ENCODE data around the gene NCBP3.

NCBP3 gene

GRCh38 chr17:3892095-3892998, 46.3 kb upstream of the NCBP3 start (continued):
- TF ChIP-seq ZBTB17 (tag by site-specific recombination; IDR thresholded peaks at IDR 0.05) (0 out of 2 replicates have a peak, but pooled peaks have one; percentile 29), ZNF114 (tag by site-specific recombination; IDR thresholded peaks at IDR 0.05) (no peak), ZNF140 (tag by site-specific recombination; IDR thresholded peaks at IDR 0.05) (no peak), ZXDB (tag by site-specific recombination; IDR thresholded peaks at IDR 0.05) (peak; percentile 63), ZNF133 (tag by site-specific recombination; IDR thresholded peaks at IDR 0.05) (no peak), ZSCAN5A (tag by site-specific recombination; IDR thresholded peaks at IDR 0.05) (peak; percentile 78; the same call in 1 of the 2 replicates), ZNF639 (tag by site-specific recombination; IDR thresholded peaks at IDR 0.05) (peak; percentile 66; the same call in 1 of the 2 replicates), ZNF529 (tag by site-specific recombination; IDR thresholded peaks at IDR 0.05; ENCODE audit: insufficient replicate concordance) (no peak), ZNF514 (tag by site-specific recombination; IDR thresholded peaks at IDR 0.05) (no peak), ZNF596 (tag by site-specific recombination; IDR thresholded peaks at IDR 0.05) (no peak; the same call in 1 of the 2 replicates), ZNF747 (tag by site-specific recombination; IDR thresholded peaks at IDR 0.05) (no peak), ZNF211 (tag by site-specific recombination; IDR thresholded peaks at IDR 0.05; ENCODE audit: low read depth) (no peak), WT1 (tag by site-specific recombination; IDR thresholded peaks at IDR 0.05) (peak; percentile 81), ZBTB1 (tag by site-specific recombination; IDR thresholded peaks at IDR 0.05) (no peak), ZNF521 (tag by site-specific recombination; IDR thresholded peaks at IDR 0.05) (no peak), ZNF16 (tag by site-specific recombination; IDR thresholded peaks at IDR 0.05; ENCODE audit: low read depth) (no peak), ZNF138 (tag by site-specific recombination; IDR thresholded peaks at IDR 0.05; ENCODE audit: borderline replicate concordance) (no peak), ZNF223 (tag by site-specific recombination; IDR thresholded peaks at IDR 0.05) (peak; percentile 90), ZNF785 (tag by site-specific recombination; IDR thresholded peaks at IDR 0.05) (no peak), ZNF624 (tag by site-specific recombination; IDR thresholded peaks at IDR 0.05) (no peak), ZNF26 (tag by site-specific recombination; IDR thresholded peaks at IDR 0.05) (no peak), ZNF501 (tag by site-specific recombination; IDR thresholded peaks at IDR 0.05) (peak; percentile 28; the same call in 1 of the 2 replicates), AEBP2 (tag by site-specific recombination; IDR thresholded peaks at IDR 0.05; ENCODE audit: borderline replicate concordance) (no peak), ZNF423 (tag by site-specific recombination; IDR thresholded peaks at IDR 0.05) (0 out of 2 replicates have a peak, but pooled peaks have one; percentile 2), ZFP69B (tag by site-specific recombination; IDR thresholded peaks at IDR 0.05) (peak; percentile 38), ZNF610 (tag by site-specific recombination; IDR thresholded peaks at IDR 0.05; ENCODE audit: borderline replicate concordance) (no peak), YY2 (tag by site-specific recombination; IDR thresholded peaks at IDR 0.05) (no peak), ZNF585B (tag by site-specific recombination; IDR thresholded peaks at IDR 0.05) (no peak)
- TF ChIP-seq, protein P1, sequence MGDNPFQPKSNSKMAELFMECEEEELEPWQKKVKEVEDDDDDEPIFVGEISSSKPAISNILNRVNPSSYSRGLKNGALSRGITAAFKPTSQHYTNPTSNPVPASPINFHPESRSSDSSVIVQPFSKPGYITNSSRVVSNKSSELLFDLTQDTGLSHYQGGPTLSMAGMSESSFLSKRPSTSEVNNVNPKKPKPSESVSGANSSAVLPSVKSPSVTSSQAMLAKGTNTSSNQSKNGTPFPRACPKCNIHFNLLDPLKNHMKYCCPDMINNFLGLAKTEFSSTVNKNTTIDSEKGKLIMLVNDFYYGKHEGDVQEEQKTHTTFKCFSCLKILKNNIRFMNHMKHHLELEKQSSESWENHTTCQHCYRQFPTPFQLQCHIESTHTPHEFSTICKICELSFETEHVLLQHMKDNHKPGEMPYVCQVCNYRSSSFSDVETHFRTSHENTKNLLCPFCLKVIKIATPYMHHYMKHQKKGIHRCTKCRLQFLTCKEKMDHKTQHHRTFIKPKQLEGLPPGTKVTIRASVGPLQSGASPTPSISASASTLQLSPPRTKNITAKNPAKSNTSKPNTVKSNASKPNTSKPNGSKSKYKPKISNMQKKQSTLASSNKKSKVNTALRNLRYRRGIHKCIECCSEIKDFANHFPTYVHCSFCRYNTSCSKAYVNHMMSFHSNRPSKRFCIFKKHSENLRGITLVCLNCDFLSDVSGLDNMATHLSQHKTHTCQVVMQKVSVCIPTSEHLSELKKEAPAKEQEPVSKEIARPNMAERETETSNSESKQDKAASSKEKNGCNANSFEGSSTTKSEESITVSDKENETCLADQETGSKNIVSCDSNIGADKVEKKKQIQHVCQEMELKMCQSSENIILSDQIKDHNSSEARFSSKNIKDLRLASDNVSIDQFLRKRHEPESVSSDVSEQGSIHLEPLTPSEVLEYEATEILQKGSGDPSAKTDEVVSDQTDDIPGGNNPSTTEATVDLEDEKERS (tag by site-specific recombination; IDR thresholded peaks at IDR 0.05): no peak
- TF ChIP-seq, protein P2, sequence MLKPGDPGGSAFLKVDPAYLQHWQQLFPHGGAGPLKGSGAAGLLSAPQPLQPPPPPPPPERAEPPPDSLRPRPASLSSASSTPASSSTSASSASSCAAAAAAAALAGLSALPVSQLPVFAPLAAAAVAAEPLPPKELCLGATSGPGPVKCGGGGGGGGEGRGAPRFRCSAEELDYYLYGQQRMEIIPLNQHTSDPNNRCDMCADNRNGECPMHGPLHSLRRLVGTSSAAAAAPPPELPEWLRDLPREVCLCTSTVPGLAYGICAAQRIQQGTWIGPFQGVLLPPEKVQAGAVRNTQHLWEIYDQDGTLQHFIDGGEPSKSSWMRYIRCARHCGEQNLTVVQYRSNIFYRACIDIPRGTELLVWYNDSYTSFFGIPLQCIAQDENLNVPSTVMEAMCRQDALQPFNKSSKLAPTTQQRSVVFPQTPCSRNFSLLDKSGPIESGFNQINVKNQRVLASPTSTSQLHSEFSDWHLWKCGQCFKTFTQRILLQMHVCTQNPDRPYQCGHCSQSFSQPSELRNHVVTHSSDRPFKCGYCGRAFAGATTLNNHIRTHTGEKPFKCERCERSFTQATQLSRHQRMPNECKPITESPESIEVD (tag by site-specific recombination; IDR thresholded peaks at IDR 0.05): no peak

Data from HEK293 (cell line).